Activated T-helper 1 cell treated with anti-CD3 and anti-CD28 coated beads, Interleukin-12 subunit alpha, Interleukin-12 subunit beta, Interleukin-2, Interleukin-4 antibody, amounts not matched to agents 30 ng/mL and 10 ng/mL and 1 ng/mL, durations not matched to agents 14 hours and 24 hours and 36 hours (primary cell): ENCODE results near the gene ATG9A. TPM values are rescaled to one million over a fixed set of nuclear protein-coding genes. Genes with fewer than 3 reads are reported as not detected.
"Not testable (repeated sequence)": the region's sequence is repeated elsewhere in the genome, so short reads cannot be mapped to it uniquely, and the experiment has no call there.

Experiments used
- DNase-seq: peaks from one replicate; pipeline ENCODE4 v3.0.0; 2021; ENCODE audit warnings: low spot score
- H3K27ac Mint-ChIP-seq: one replicate; pipeline ENCODE4 v1.8.0; 2021; ENCODE audit warnings: mild to moderate bottlenecking, mixed read lengths
- H3K27me3 Mint-ChIP-seq: one replicate; pipeline ENCODE4 v1.8.0; 2022; ENCODE audit warnings: mild to moderate bottlenecking, moderate library complexity, mixed read lengths; ENCODE audit not compliant: insufficient read depth
- H3K36me3 Mint-ChIP-seq: one replicate; pipeline ENCODE4 v1.8.0; 2021; ENCODE audit warnings: low read depth, mixed read lengths
- H3K4me1 Mint-ChIP-seq: one replicate; pipeline ENCODE4 v1.8.0; 2021; ENCODE audit warnings: low read depth, mixed read lengths
- H3K4me3 Mint-ChIP-seq: one replicate; pipeline ENCODE4 v1.8.0; 2021; ENCODE audit warnings: mild to moderate bottlenecking, moderate library complexity, mixed read lengths
- H3K9me3 Mint-ChIP-seq: one replicate; pipeline ENCODE4 v1.8.0; 2021; ENCODE audit warnings: mixed read lengths
- intact Hi-C: fragments of 100-400 bp; cut with micrococcal nuclease; formaldehyde crosslinking; loops from one replicate; pipeline ENCODE4 v1.15.1; 2024
- total RNA-seq: library from RNA; stranded (reverse); gene quantifications from 2 replicates; pipeline ENCODE4 v1.2.3, GENCODE V29; 2022

ATG9A gene
- total RNA-seq, 1 donor from 2014 or later, result 55.3 TPM

DNA sequence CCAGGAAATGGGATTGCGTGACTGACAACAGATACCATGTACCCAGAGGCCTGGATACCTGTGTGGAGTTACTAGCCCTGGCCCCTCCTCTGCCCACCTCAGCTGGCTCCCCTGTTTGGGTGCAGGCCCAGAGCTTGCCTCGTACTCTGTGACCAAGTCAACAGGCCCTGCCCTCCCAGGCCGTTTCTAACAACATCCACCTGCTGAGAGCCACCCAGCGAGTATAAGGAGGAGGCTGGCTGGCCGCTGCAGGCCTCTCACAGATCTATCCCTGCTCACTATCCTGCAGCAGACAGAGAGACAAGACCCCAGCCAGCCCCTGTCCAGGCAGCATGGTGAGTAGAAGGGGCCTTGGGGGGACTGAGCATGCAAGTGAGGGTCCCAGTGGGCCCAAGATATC lies 36.8 kb upstream of the ATG9A start:
- Mint-ChIP-seq H3K36me3 (no peaks in the 10 kb centered on the region), H3K9me3 (no peaks in the 10 kb centered on the region)

DNA sequence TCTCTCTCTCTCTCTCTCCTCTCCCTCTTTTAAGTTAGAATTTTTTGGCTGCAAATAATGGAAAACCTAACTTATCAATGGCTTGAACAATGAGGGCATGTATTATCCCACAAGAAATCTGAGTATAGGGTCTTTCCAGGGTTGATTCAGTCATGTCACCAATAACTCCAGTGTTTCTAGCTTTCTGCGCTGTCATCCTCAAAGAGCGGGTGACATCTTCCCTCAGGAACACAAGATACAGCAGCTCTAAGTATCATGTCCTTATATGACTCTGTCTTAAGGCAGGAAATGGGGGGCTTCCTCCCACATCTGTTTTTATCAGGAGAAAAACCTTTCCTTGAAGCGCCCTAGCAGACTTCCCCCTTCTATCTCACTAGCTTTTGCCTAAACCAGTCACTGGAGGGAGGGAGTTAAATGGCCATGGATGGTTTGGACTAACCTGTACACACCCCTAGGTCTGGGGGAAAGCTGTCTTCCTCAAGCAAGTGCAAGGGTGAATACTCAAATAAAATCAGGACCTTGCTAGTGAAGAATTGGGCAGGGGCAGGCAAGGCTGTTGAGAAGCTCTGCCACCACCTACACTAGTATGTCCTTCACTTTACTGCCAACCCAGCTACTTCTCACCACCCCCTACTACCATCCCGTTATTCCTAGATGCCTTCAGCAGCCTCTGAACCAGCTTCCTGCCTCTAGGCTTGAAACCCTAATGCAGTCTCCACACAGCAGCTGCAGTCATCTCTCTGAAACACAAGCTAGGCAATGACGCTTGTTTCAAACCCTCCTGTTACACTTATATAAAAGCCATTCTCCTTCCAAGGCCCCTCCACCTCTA lies 31.8 kb upstream of the ATG9A start:
- Mint-ChIP-seq H3K27me3 (peaks cover 9% of the 10 kb centered on the region), H3K27ac (no peak overlapping the region), H3K4me3 (no peak overlapping the region), H3K4me1 (peaks cover 3% of the 10 kb centered on the region), H3K9me3 (no peaks in the 10 kb centered on the region), H3K36me3 (no peaks in the 10 kb centered on the region)
- intact Hi-C loops, result no loop called here
- no peak for DNase-seq

More for the DNA sequence above, 36.8 kb upstream of the ATG9A start:
- intact Hi-C loops, result loop anchor here (5.0 kb wide), 1 partner anchor 36 kb away; no protein-coding TSS in a partner anchor
- H3K4me3 Mint-ChIP-seq, result no peak overlapping the region
- H3K4me1 Mint-ChIP-seq, result no peaks in the 10 kb centered on the region
- DNase-seq, result no peak
- H3K27ac Mint-ChIP-seq, result no peak overlapping the region
- H3K27me3 Mint-ChIP-seq, result peaks cover 7% of the 10 kb centered on the region

GRCh38 chr2:219258942-219259341 lies 29.5 kb upstream of the ATG9A start:
- intact Hi-C loops, result loop anchor here (10.0 kb wide), 1 partner anchor 1034 kb away; no protein-coding TSS in a partner anchor
- H3K4me3 Mint-ChIP-seq, H3K27me3 Mint-ChIP-seq, H3K9me3 Mint-ChIP-seq, DNase-seq, H3K36me3 Mint-ChIP-seq, H3K27ac Mint-ChIP-seq: not testable (repeated sequence)
- peaks cover 18% of the 10 kb centered on the region for H3K4me1 Mint-ChIP-seq

DNA sequence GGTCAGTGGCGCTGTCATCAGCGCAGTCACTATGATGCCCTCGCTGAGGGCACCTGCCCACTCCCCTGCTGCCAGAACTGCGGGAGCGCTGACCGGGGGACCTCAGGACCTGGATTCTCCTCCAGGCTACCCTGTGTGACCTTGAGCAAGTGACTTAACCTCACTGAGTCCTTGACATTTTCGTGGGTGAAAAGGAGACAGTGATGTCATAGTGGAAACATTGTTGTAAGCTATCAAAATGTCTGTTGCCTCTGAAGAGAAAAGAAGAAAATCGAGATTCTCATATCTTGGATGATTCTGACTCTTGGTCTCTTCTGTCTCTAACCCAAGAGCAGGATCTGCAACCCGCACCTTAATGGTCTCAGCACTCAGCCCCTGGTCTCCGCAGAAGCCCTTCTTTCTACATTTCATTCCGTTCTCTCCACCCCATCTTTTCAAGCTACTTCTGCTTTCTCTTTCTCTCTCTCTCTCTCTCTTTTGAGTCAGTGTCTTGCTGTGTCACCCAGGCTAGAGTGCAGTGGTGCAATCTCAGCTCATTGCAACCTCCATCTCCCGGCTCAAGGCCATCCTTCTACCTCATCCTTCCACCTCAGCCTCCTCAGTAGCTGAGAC lies 25.3 kb upstream of the ATG9A start:
- Mint-ChIP-seq H3K4me1 (peaks cover 43% of the 10 kb centered on the region), H3K27ac (peak overlapping the region; percentile 98), H3K4me3 (peak overlapping the region; percentile 84), H3K27me3 (peaks cover 3% of the 10 kb centered on the region), H3K9me3 (no peaks in the 10 kb centered on the region), H3K36me3 (peaks cover 20% of the 10 kb centered on the region)
- peak; percentile 46 for DNase-seq
- intact Hi-C loops, result loop anchor here (1.0 to 10.0 kb wide), 8 partner anchors 25 to 1030 kb away; partner anchors contain the start of genes CNOT9, CTDSP1, DNAJB2 and GMPPA

GRCh38 chr2:219253753-219254589 lies 24.5 kb upstream of the ATG9A start, which contains the start of gene TUBA4A:
Gene TUBA4A, minus strand, starts transcription at chr2:219253918. Its CDS starts 60 bp downstream, at chr2:219253858.
- intact Hi-C loops, result loop anchor here (1.0 to 10.0 kb wide), 16 partner anchors 9 to 1029 kb away; partner anchors contain the start of genes ANKZF1, ATG9A, CHPF and CNOT9
- peaks cover 50% of the 10 kb centered on the region for H3K4me1 Mint-ChIP-seq
- H3K36me3 Mint-ChIP-seq, result peaks cover 27% of the 10 kb centered on the region
- peak; percentile 87 for DNase-seq
- H3K27ac Mint-ChIP-seq, result peak within 1 kb of the TSS; percentile 98
- H3K27me3 Mint-ChIP-seq, result no peaks in the 10 kb centered on the region
- peak within 1 kb of the TSS; percentile 93 for H3K4me3 Mint-ChIP-seq
- no peaks in the 10 kb centered on the region for H3K9me3 Mint-ChIP-seq

- Mint-ChIP-seq H3K4me1 (peaks cover 59% of the 10 kb centered on the region), H3K27me3 (no peaks in the 10 kb centered on the region), H3K27ac (peak within 1 kb of the TSS; percentile 98), H3K9me3 (no peaks in the 10 kb centered on the region), H3K36me3 (peaks cover 33% of the 10 kb centered on the region), H3K4me3 (peak within 1 kb of the TSS; percentile 93)
- intact Hi-C loops, result loop anchor here (1.0 to 10.0 kb wide), 10 partner anchors 8 to 1028 kb away; partner anchors contain the start of genes ANKZF1, ATG9A, CHPF and CTDSP1
- DNase-seq, result peak; percentile 59
These were observed 23.7 kb upstream of the ATG9A start, which contains the start of gene TUBA4B for GRCh38 chr2:219252900-219253752. Gene TUBA4B, plus strand, starts transcription at chr2:219253243. Its CDS starts 165 bp downstream, at chr2:219253408.

GRCh38 chr2:219252570-219252899 lies 23.1 kb upstream of the ATG9A start:
- intact Hi-C loops, result loop anchor here (2.0 to 10.0 kb wide), 4 partner anchors 42 to 1028 kb away; partner anchors contain the start of genes CHPF and CTDSP1
- H3K27me3 Mint-ChIP-seq, result no peaks in the 10 kb centered on the region

GRCh38 chr2:219252084-219252483 lies 22.6 kb upstream of the ATG9A start:
- intact Hi-C loops, result loop anchor here (2.0 to 10.0 kb wide), 4 partner anchors 43 to 1027 kb away; partner anchors contain the start of genes CHPF and CTDSP1
- Mint-ChIP-seq H3K27ac (peak overlapping the region; percentile 82), H3K9me3 (no peaks in the 10 kb centered on the region), H3K27me3 (no peaks in the 10 kb centered on the region), H3K4me1 (peaks cover 69% of the 10 kb centered on the region), H3K4me3 (peak overlapping the region; percentile 93), H3K36me3 (peaks cover 34% of the 10 kb centered on the region)
- DNase-seq, result no peak

More at GRCh38 chr2:219252570-219252899, 23.1 kb upstream of the ATG9A start:
- peaks cover 34% of the 10 kb centered on the region for H3K36me3 Mint-ChIP-seq
- peak overlapping the region; percentile 82 for H3K27ac Mint-ChIP-seq
- peak overlapping the region; percentile 93 for H3K4me3 Mint-ChIP-seq
- no peaks in the 10 kb centered on the region for H3K9me3 Mint-ChIP-seq
- H3K4me1 Mint-ChIP-seq, result peaks cover 65% of the 10 kb centered on the region
- no peak for DNase-seq

GRCh38 chr2:219251656-219252055 lies 22.2 kb upstream of the ATG9A start:
- H3K9me3 Mint-ChIP-seq, result no peaks in the 10 kb centered on the region
- intact Hi-C loops, result loop anchor here (2.0 to 10.0 kb wide), 4 partner anchors 43 to 1027 kb away; partner anchors contain the start of genes CHPF and CTDSP1
- DNase-seq, result no peak
- H3K4me1 Mint-ChIP-seq, result peaks cover 74% of the 10 kb centered on the region
- peaks cover 34% of the 10 kb centered on the region for H3K36me3 Mint-ChIP-seq
- peak overlapping the region; percentile 93 for H3K4me3 Mint-ChIP-seq
- H3K27me3 Mint-ChIP-seq, result no peaks in the 10 kb centered on the region
- peak overlapping the region; percentile 88 for H3K27ac Mint-ChIP-seq

DNA sequence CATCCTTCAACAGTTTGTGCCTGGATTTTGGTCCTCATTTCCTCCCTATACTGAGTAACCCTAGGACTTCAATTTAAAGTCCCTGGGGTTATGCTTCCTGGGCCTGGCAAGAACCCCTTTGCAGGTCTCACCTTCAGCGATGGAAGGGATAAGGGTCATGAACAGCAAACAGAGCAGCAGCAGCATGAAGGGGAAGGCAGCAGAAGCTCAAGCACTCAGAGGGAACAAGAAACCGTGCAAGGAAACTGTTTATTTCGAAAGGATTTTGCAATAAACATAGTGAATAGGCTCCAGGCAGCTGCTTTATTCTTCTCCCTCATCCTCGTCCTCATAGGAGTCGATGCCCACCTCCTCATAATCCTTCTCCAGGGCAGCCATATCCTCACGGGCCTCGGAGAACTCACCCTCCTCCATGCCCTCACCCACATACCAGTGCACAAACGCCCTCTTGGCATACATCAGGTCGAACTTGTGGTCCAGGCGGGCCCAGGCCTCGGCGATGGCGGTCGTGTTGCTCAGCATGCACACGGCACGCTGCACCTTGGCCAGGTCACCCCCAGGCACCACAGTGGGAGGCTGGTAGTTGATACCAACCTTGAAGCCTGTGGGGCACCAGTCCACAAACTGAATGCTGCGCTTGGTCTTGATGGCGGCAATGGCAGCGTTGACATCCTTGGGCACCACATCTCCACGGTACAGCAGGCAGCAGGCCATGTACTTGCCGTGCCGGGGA lies 20.8 kb upstream of the ATG9A start:
- Mint-ChIP-seq H3K27me3 (no peaks in the 10 kb centered on the region), H3K4me3 (peak overlapping the region; percentile 93), H3K36me3 (peaks cover 34% of the 10 kb centered on the region), H3K27ac (peak overlapping the region; percentile 88), H3K9me3 (no peaks in the 10 kb centered on the region), H3K4me1 (peaks cover 73% of the 10 kb centered on the region)
- intact Hi-C loops, result loop anchor here (5.0 to 10.0 kb wide), 2 partner anchors 853 to 1025 kb away; partner anchors contain the start of gene CTDSP1
- DNase-seq, result no peak
